Panc1 (cell line): ENCODE measurements around the gene TRIO. TPM values are rescaled to one million over a fixed set of nuclear protein-coding genes. Genes with fewer than 3 reads are reported as not detected.

ENCODE experiments used
- ATAC-seq: fragments of 200-7000 bp; cut with Tn5 transposase; 2 replicates; pipeline ENCODE4 v1.9.1; 2020; ENCODE audit warnings: mild to moderate bottlenecking, moderate library complexity
- BruUV-seq: library from RNA; stranded (reverse); fragments of 400-500 nt; replicated peaks from 2 replicates; lab custom pipeline; 2021; lab: Mats Ljungman, UMichigan
- CTCF ChIA-PET: fragments of 300-600 bp; sonication (Branson Sonifier 250); formaldehyde crosslinking; loops from one replicate; lab custom pipeline; 2022; ENCODE audit warnings: antibody characterized with exemption; lab: Charles Lee
- POLR2A ChIA-PET: fragments of 300-600 bp; sonication (Branson Sonifier 250); formaldehyde crosslinking; loops from one replicate; lab custom pipeline; 2022; ENCODE audit warnings: antibody characterized with exemption; lab: Charles Lee
- DNase-seq: peaks from one replicate; pipeline ENCODE4 v3.0.0-alpha.2; 2010; ENCODE audit warnings: low read depth, low spot score
- H3K27ac ChIP-seq: 2 replicates; pipeline ENCODE4 v1.5.1; 2011; ENCODE audit warnings: mild to moderate bottlenecking, low read length, inconsistent platforms
- H3K27me3 ChIP-seq: fragments of 200-500 bp; sonication (Bioruptor generic); 2 replicates; pipeline ENCODE4 v1.6.0; 2014; ENCODE audit warnings: low read length, inconsistent platforms; ENCODE audit not compliant: control insufficient read depth, insufficient read depth
- H3K36me3 ChIP-seq: fragments of 200-500 bp; sonication (Bioruptor generic); 2 replicates; pipeline ENCODE4 v1.5.1; 2014; ENCODE audit warnings: inconsistent platforms, mild to moderate bottlenecking, low read length, moderate library complexity; ENCODE audit not compliant: control insufficient read depth, insufficient read depth
- H3K4me1 ChIP-seq: 2 replicates; pipeline ENCODE4 v1.5.1; 2011; ENCODE audit warnings: inconsistent platforms, mild to moderate bottlenecking, low read length, moderate library complexity; ENCODE audit not compliant: control insufficient read depth, insufficient read depth
- H3K4me3 ChIP-seq, 2 experiments: 2 replicates each; pipeline ENCODE4 v1.5.1; 2011 to 2012; ENCODE audit warnings: low read depth in 2 of 2, low read length in 2 of 2, mild to moderate bottlenecking in 2 of 2, inconsistent platforms in 1 of 2, moderate library complexity in 1 of 2
- H3K9me3 ChIP-seq: fragments of 200-500 bp; sonication (Bioruptor generic); 2 replicates; pipeline ENCODE4 v1.5.1; 2014; ENCODE audit warnings: low read depth, mild to moderate bottlenecking, inconsistent platforms, low read length, moderate library complexity; ENCODE audit not compliant: control insufficient read depth, insufficient read depth
- CTCF ChIP-seq: fragments of 450-650 bp; IDR thresholded peaks from 2 replicates; pipeline ENCODE4 v1.5.1; 2017; ENCODE audit warnings: mild to moderate bottlenecking
- POLR2AphosphoS5 ChIP-seq: IDR thresholded peaks from 2 replicates; pipeline ENCODE4 v1.6.1; 2012; ENCODE audit warnings: mild to moderate bottlenecking, low read depth, low read length, moderate library complexity
- REST ChIP-seq, 2 experiments: IDR thresholded peaks; 2 replicates each; pipeline ENCODE4 v1.6.1; 2011 to 2012; ENCODE audit warnings: low read depth in 2 of 2, control low read depth in 1 of 2, low read length in 1 of 2, mild to moderate bottlenecking in 1 of 2, moderate library complexity in 1 of 2; ENCODE audit not compliant: insufficient read depth in 1 of 2
- SIN3A ChIP-seq: IDR thresholded peaks from 2 replicates; pipeline ENCODE4 v1.6.1; 2012; ENCODE audit warnings: low read depth, mild to moderate bottlenecking, low read length, moderate library complexity, borderline replicate concordance; ENCODE audit not compliant: insufficient read depth
- TCF7L2 ChIP-seq: IDR thresholded peaks from 2 replicates; pipeline ENCODE4 v1.6.1; 2011; ENCODE audit warnings: mild to moderate bottlenecking, low read depth, low read length, inconsistent platforms
- in situ Hi-C: cut with HindIII; loops from 2 replicates; pipeline ENCODE4 v1.10.0; 2016; ENCODE audit warnings: low sequenced_read_pairs, low pct_unique_long_range_greater_than_20kb
- intact Hi-C: fragments of 100-400 bp; cut with micrococcal nuclease; formaldehyde crosslinking; loops from one replicate; pipeline ENCODE4 v1.10.0; 2022; ENCODE audit not compliant: unreplicated experiment
- total RNA-seq: library from RNA; stranded (reverse); gene quantifications from one replicate; pipeline ENCODE4 v1.2.1, GENCODE V29; 2021; ENCODE audit not compliant: unreplicated experiment

TRIO gene
- total RNA-seq, 1 experiment from 2014 or later, result 349 TPM

GRCh38 chr5:14225173-14225834 is 82.2 kb downstream of the TRIO start:
- ChIA-PET POLR2A (interaction anchor here (0.5 to 0.6 kb wide), 4 partner anchors 14 to 824 kb away, joined by 3 to 9 read pairs (median 4); no protein-coding TSS in a partner anchor), CTCF (interaction anchor here (0.9 kb wide), 1 partner anchor 45 kb away, joined by 3 read pairs; no protein-coding TSS in a partner anchor)
- ATAC-seq, result no peak
- no TSS peak for BruUV-seq
- in situ Hi-C loops, result no loop called here
- H3K4me1 ChIP-seq, result peaks cover 98% of the 10 kb centered on the region
- H3K27ac ChIP-seq, result peak overlapping the region; percentile 60
- H3K36me3 ChIP-seq, result no peaks in the 10 kb centered on the region; the same call in 1 of the 2 replicates
- no peak for TF ChIP-seq POLR2AphosphoS5
- TF ChIP-seq CTCF, result no peak
- TF ChIP-seq SIN3A, result no peak
- TF ChIP-seq REST (IDR thresholded peaks at IDR 0.05; ENCODE audit: insufficient read depth in 1 of 2, low read depth in 2 of 2, low read length in 1 of 2), result no peak
- TF ChIP-seq TCF7L2, result no peak
- no peak overlapping the region for H3K4me3 ChIP-seq
- H3K9me3 ChIP-seq, result no peaks in the 10 kb centered on the region
- no peaks in the 10 kb centered on the region for H3K27me3 ChIP-seq
- intact Hi-C loops, result no loop called here
- no peak for DNase-seq

GRCh38 chr5:14226149-14226548 is 83.0 kb downstream of the TRIO start:
- TF ChIP-seq TCF7L2 (no peak), SIN3A (no peak), CTCF (no peak), POLR2AphosphoS5 (no peak), REST (IDR thresholded peaks at IDR 0.05; ENCODE audit: insufficient read depth in 1 of 2, low read depth in 2 of 2, low read length in 1 of 2) (no peak)
- in situ Hi-C loops, result no loop called here
- no peak for DNase-seq
- Histone ChIP-seq H3K36me3 (no peaks in the 10 kb centered on the region; the same call in 1 of the 2 replicates), H3K27me3 (no peaks in the 10 kb centered on the region), H3K9me3 (no peaks in the 10 kb centered on the region), H3K4me1 (peaks cover 98% of the 10 kb centered on the region), H3K27ac (peak overlapping the region; percentile 96), H3K4me3 (no peak overlapping the region)
- BruUV-seq, result no TSS peak
- ChIA-PET CTCF (no interaction called here), POLR2A (interaction anchor here (0.6 to 1.1 kb wide), 2 partner anchors 24 to 87 kb away, joined by 3 to 4 read pairs; no protein-coding TSS in a partner anchor)
- ATAC-seq, result no peak; the same call in 1 of the 2 replicates
- intact Hi-C loops, result no loop called here
